Measurements from ENCODE around the gene GCAT.

The GCAT gene

GRCh38 chr22:37862570-37863325 is 55.0 kb downstream of the GCAT start:
- no peak for DNase-seq (ENCODE audit: low read depth, low spot score)
- CTCF ChIA-PET = interaction anchor here (0.6 to 14.0 kb wide), 44 partner anchors 10 to 323 kb away, joined by 3 to 223 read pairs (median 5); partner anchors contain the start of genes ANKRD54, EIF3L, GALR3 and GCAT
- H3K4me3 ChIP-seq (ENCODE audit: low read depth, low read length) = no peak overlapping the region
- POLR2A ChIA-PET = interaction anchor here (0.5 to 0.7 kb wide), 2 partner anchors 10 to 71 kb away, joined by 3 to 6 read pairs; no protein-coding TSS in a partner anchor
- no peak for TF ChIP-seq CTCF (IDR thresholded peaks at IDR 0.05; ENCODE audit: insufficient read depth, low read length, missing control alignments)

- no peak for DNase-seq (ENCODE audit: low read depth, low spot score)
- POLR2A ChIA-PET = no interaction called here
- TF ChIP-seq CTCF (IDR thresholded peaks at IDR 0.05; ENCODE audit: insufficient read depth, low read length, missing control alignments) = no peak
- CTCF ChIA-PET = interaction anchor here (1.6 to 14.0 kb wide), 6 partner anchors 10 to 69 kb away, joined by 3 to 223 read pairs (median 21); partner anchors contain the start of gene EIF3L
- no peak overlapping the region for H3K4me3 ChIP-seq (ENCODE audit: low read depth, low read length)
Measured at GRCh38 chr22:37865510-37865909, 57.8 kb downstream of the GCAT start.
